Testis (tissue), 2 donors: ENCODE measurements around the gene POLDIP2.

Source experiments
- POLR2A ChIP-seq: fragments of 450-650 bp; IDR thresholded peaks from one replicate; pipeline ENCODE4 v1.6.1; 2017; ENCODE audit warnings: antibody characterized with exemption, mild to moderate bottlenecking, moderate library complexity
- TF ChIP-seq, protein P1 (sequence below), 3 experiments: fragments of 450-650 bp in 2 of 3; fragments of 200-600 bp in 1 of 3; sonication (generic) in 1 of 3; IDR thresholded peaks; one replicate each; pipeline ENCODE4 v1.5.1; 2016 to 2019; ENCODE audit warnings: antibody characterized with exemption in 3 of 3, mild to moderate bottlenecking in 2 of 3, moderate library complexity in 1 of 3

DNA sequence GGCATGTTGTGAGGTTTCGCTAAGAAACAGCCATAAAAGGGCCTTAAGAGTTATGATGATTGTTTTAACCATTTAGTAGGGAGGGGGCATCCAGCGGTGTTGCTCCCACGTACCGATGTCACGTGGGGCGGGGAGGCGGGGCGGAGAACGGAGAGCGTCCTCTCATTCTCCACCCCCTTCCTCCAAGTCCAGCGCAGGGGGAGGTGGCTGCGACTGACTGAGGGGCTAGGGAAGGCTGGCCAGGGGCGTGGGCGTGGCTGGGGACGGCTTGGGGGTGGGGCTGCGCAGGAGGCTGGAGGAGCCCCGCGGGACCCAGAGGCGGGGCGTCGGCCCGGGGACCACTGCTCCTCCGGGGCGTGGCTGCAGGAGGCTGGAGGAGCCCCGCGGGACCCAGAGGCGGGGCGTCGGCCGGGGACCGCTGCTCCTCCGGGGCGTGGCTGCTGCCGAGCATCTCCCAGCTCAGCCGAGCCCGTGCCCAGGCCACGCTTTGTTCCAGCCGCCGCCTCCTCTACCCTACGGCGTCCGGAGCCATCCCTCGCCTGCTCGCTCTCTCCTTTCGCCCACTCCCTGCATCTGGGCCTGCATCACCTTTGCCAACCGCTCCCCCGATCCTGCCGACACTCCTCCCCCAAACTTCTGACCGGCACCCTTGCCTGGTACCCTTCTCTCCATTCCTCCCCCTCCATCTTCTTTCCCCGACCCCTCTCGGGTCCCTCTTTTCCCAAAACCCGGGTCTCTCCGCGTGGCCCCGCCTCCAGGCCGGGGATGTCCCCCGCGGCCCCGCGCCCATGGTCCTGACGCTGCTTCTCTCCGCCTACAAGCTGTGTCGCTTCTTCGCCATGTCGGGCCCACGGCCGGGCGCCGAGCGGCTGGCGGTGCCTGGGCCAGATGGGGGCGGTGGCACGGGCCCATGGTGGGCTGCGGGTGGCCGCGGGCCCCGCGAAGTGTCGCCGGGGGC is 14.2 kb upstream of the POLDIP2 start, which contains the start of gene SARM1:
- TF ChIP-seq, protein P1, sequence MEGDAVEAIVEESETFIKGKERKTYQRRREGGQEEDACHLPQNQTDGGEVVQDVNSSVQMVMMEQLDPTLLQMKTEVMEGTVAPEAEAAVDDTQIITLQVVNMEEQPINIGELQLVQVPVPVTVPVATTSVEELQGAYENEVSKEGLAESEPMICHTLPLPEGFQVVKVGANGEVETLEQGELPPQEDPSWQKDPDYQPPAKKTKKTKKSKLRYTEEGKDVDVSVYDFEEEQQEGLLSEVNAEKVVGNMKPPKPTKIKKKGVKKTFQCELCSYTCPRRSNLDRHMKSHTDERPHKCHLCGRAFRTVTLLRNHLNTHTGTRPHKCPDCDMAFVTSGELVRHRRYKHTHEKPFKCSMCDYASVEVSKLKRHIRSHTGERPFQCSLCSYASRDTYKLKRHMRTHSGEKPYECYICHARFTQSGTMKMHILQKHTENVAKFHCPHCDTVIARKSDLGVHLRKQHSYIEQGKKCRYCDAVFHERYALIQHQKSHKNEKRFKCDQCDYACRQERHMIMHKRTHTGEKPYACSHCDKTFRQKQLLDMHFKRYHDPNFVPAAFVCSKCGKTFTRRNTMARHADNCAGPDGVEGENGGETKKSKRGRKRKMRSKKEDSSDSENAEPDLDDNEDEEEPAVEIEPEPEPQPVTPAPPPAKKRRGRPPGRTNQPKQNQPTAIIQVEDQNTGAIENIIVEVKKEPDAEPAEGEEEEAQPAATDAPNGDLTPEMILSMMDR (IDR thresholded peaks at IDR 0.05), result no peak
- no peak for TF ChIP-seq POLR2A
